NCI-H446 (cell line): ENCODE measurements around the gene LAMTOR4.

Experiments
- DNase-seq, 2 experiments: peaks; one replicate each; lab custom pipeline; 2025; lab: John Stamatoyannopoulos, UW

LAMTOR4 gene

GRCh38 chr7:100148559-100149328 lies at the start of gene LAMTOR4:
TSS of gene LAMTOR4 (plus strand) at chr7:100148918. CDS start at chr7:100148973, 55 bp downstream.
- DNase-seq, result peak; percentile 86 to 98

DNA sequence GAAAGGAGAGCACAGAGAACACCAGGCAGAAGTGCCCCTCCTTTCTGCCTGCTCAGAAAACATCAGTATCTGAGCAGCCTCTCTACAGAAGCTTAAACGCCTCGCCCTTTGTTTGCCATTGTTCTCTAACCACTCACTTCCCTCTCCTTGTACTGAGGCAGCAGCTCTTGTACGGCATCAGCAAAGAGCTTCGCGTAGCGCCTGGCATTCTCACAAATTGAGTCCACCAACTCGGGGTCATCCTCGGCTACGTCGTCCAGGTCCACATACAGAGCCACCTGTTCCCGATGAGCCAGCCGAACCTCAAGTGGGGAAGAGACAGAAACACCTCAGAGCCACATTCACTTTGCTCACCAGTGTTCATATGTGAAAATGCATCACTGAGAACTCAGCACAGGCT lies 49.3 kb upstream of the LAMTOR4 start:
- DNase-seq, result no peak

- peak; percentile 70 to 93 for DNase-seq
These were observed 48.2 kb upstream of the LAMTOR4 start for GRCh38 chr7:100100420-100101015.

GRCh38 chr7:100101016-100101862 lies 47.5 kb upstream of the LAMTOR4 start, which contains the start of the genes AP4M1 and MCM7:
TSS of gene AP4M1 (plus strand) at chr7:100101643. CDS start at chr7:100101715, 72 bp downstream.
TSS of gene MCM7 (minus strand) at chr7:100101397. CDS start at chr7:100101294, 103 bp downstream.
- peak; percentile 93 to 97 for DNase-seq

DNA sequence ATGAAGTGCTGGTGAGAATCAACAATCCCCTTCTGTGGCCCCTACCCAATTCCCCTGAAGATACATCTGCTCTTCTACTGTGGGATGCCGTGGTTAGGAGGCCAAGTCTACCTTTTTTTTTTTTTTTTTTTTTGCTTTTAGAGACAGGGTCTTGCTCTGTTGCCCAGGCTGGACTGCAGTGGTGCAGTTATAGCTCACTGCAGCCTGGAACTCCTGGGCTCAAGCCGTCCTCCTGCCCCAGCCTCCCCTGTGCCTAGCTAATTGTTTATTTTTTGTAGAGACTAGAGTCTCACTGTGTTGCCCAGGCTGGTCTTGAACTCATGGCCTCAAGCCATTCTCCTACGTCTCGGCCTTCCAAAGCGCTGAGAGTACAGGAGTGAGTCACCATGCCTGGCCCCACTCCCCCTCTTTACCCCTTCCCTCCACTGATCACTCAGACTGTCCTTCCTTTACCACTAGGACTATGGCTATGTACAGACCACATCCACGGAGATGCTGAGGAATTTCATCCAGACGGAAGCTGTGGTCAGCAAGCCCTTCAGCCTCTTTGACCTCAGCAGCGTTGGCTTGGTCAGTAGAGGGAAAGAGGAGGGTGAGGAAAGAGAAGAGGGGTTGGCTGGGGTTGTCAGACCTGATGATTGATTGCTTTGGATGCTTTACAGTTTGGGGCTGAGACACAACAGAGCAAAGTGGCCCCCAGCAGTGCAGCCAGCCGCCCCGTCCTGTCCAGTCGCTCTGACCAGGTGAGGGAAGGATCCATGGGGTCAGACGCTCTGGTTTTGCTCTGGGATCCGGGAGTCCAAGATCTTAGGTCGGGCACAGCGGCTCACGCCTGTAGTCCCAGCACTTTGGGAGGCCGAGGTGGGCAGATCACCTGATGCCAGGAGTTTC lies 45.5 kb upstream of the LAMTOR4 start:
- no peak for DNase-seq

DNA sequence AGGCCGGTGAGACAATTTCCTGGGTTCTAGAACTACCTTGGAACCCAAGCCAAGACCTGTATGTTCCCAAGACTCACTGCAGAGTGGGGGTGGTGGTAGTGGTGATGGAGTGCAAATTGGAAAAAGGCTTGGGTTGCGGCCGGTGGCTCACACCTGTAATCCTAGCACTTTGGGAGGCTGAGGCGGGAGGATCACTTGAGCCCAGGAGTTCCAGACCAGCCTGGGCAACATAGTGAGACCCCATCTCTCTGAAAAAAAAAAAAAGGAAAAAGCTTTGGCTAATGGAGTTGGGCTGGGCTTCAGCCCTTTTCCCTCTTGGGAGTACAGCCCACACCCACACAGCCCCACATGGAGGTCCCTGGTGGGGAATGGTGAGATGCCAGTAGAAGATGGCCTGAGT lies 43.2 kb upstream of the LAMTOR4 start:
- DNase-seq, result no peak

DNA sequence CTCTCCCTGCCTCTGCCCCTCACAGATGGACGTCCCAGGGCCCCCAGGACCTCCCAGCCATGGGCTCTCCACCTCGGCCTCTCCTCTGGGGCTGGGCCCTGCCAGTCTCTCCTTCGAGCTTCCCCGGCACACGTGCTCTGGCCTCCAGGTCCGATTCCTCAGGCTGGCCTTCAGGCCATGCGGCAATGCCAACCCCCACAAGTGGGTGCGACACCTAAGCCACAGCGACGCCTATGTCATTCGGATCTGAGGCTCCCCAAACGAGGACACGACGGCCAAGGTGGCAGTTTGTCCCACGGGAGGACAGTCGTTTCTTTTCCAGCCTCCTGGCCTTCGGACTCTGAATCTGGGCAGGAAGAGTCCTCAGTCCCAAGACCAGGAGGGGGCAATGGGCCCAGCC lies 42.1 kb upstream of the LAMTOR4 start:
- DNase-seq, result no peak

DNA sequence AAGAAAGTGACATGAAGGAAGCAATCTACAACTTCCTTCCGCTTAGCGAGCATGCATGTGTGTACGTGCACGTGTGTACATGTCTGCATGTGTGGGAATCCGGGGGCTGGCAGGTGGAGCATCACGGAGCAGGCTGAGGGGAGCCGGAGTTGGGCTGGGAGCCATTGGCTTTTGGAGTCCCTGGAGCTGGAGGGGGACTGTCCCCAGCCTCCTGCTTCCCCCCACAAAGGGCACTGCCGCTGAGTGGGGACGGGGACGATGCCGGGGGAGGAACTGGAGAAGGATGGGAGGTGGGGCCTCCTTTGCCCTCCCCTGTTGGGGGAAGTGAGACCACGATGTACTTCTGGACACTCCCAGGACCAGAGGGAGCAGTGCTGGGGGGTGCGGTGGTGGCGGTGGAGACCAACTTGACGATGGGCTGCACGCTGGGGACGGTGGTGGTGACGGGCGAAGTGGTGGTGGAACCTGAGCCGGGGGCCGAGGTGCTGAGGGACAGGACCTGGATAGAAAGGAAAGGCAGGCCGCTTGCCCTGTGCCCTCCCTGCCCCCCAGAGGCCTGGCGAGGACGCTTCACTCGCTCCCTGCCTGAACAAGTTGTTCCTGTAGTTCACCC lies 41.5 kb upstream of the LAMTOR4 start:
- DNase-seq, result no peak

DNA sequence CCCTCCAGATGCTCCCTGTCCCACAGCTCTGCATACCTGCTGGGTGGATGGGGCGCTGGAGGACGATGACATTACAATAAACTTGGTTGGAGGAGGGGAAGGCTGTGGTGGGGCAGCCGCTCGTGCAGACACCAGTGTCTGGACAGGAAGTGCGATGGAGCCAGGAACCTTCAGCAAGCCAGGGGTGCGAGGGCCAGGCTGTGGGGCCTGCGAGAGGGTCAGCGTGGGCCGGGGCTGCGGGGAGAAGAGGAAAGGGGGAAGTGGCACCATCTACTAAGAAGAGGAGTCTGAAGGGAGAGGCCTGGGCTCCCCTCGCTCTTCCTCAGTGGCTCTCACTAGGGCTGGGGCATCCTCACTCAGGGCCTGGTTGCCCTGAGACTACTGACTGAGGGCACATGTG lies 40.8 kb upstream of the LAMTOR4 start:
- DNase-seq, result no peak

DNA sequence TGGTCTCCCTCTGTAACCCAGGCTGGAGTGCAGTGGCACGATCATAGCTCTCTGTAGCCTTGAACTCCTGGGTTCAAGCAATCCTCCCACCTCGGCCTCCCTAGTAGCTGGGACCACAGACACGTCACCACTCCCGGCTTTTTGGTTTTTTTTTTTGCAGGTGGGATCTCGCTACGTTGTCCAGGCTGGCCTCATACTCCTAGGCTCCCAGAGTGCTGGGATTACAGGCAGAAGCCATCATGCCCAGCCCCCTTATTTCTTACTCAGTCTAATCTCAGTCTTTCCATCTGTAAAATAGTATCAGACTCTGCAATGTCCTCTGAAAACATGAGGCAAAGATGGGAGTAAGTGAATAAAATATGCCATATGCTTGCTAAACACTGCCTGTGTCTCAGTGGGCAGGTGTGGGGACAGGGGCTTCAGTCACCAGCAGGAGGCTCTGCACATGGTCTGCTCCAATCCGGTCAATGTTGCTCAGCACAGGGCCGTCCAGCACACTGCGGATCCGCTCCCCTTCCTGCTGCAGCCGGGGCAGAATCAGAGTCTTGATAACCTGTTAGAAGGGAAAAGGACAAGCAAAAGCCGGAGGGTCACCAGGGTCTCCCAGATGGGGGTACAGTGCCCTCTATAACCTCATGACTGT lies 39.1 kb upstream of the LAMTOR4 start:
- no peak for DNase-seq

GRCh38 chr7:100111156-100111555 lies 37.6 kb upstream of the LAMTOR4 start:
- DNase-seq, result no peak

DNA sequence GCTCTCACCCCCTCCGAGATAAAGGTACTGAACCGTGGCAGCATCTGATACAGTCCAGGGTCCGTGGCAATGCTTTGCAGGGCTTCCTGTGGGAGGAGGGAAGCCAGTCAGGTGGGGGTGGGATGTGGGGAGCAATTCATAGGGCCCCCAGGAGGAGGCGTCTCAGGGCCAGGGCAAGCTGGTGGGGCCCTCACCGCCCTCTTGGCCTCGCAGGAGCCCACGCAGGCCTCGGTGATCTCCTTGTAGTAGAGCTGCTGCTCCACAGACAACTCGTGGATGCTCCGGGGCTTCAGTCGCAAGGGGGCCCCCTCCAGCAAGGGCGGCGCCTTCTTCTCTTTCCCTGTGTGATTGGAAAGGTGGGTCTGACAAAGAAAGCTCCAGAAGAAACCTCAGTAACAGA lies 36.8 kb upstream of the LAMTOR4 start:
- no peak for DNase-seq

DNA sequence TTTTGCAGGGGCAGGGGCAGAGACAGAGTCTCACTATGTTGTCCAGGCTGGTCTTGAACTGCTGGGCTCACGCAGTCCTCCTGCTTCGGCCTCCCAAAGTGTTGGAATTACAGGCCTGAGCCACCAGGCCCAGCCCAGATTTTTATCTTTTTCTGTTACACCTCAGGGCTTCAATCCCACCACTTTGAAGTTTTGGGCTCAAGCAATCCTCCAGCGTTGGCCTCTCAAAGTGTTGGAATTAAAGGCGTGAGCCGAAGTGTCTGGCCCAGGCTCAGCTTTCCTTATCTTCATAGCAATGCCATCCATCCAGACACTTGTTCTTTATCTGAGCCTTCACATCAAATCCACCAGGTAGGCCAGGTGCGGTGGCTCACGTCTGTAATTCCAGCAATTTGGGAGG lies 33.7 kb upstream of the LAMTOR4 start:
- DNase-seq, result no peak

- no peak for DNase-seq
These were observed 30.2 kb upstream of the LAMTOR4 start for GRCh38 chr7:100118388-100119071.

DNA sequence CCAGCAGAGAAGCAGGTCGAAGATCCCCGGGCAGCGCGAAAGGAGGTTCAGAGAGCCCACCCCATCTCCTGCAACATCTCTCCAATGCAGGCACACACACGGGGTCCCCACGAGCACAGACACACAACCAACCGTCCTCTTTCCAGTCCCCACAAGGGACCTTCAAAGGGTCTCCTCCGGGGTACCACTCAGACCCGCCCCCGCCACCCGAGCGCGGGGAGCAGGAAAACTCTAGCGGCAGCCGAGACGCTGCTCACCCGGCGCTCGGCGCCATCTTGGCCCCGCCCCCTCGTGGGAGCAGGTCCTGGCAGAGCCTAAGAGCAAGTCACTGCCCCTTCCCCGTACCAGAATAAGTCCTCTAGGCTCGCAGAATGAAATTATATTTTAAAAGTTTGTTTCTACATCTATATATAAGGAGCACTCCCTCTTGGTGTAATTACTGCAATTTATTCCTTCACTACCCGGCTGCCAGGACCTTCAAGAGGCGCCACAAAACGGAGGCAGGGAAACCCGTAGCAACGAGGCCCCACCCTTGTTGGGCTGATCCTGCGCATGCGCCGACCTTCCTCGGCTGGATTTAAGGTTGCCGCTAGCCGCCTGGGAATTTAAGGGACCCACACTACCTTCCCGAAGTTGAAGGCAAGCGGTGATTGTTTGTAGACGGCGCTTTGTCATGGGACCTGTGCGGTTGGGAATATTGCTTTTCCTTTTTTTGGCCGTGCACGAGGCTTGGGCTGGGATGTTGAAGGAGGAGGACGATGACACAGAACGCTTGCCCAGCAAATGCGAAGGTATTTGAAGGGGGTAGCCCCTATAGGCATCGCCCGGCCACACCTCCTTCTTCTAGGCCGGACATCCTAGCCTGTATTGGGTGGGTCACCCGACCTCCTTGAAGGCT lies 29.4 kb upstream of the LAMTOR4 start, which contains the start of the genes CNPY4 and TAF6:
Gene CNPY4, plus strand, starts transcription at position 563 of the 898 bp plus-strand sequence. Its CDS starts 111 bp downstream, at position 674.
Gene TAF6, minus strand, starts transcription at position 287 of the 898 bp plus-strand sequence. CDS start 5,149 bp downstream, outside the sequence.
- DNase-seq, result peak; percentile 90 to 94

DNA sequence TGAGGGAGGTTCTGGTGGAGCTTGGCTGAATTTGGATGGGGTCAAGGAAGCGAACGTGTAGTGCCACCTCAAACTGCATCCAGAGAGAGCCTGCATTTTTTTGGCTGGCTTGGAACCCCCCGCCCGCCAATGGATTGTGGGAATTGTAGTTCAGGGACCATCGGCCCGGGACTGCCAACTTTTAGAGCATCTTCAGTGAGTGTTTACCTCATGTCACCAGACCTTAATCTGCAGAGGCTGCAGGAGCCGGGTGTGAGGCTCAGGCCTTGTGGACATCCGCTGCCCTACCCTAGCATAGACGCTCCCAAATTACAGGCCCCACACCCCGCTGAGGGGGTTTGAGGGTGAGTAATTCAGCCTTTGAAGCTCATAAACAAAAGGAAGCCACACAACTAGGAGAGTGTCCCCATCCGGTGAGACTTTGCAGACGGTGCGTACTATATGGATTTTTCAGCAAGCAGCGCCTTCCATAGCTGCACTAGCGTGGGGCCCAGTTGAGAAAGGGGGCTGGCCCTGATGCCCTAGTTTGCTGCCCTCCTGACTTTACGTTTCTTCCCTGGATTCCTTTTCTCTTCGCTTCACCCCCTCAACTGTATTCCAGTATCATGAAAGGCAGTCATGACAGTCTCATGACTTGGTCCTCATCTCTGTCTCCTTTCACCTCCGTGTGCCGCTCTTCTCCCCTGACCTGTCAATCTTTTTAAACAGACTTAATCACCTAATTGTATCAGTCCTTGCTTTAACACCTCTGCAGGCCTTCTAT lies 28.6 kb upstream of the LAMTOR4 start:
- peak; percentile 55 to 70 for DNase-seq

- DNase-seq, result no peak
These were observed 28.0 kb upstream of the LAMTOR4 start for GRCh38 chr7:100120733-100121036.

GRCh38 chr7:100122067-100122466 lies 26.7 kb upstream of the LAMTOR4 start:
- DNase-seq, result no peak
